ENCODE data around the gene CDH13. TPM values are rescaled to one million over a fixed set of nuclear protein-coding genes. Genes with fewer than 3 reads are reported as not detected.
"Not testable (repeated sequence)": the region's sequence is repeated elsewhere in the genome, so short reads cannot be mapped to it uniquely, and the experiment has no call there.

Gene CDH13
- total and polyA plus RNA-seq, 9 of the 15 experiments (the other 6 are each of a cell fraction or from before 2014, with no cell fraction given): 0.03 TPM; not detected in 8

DNA sequence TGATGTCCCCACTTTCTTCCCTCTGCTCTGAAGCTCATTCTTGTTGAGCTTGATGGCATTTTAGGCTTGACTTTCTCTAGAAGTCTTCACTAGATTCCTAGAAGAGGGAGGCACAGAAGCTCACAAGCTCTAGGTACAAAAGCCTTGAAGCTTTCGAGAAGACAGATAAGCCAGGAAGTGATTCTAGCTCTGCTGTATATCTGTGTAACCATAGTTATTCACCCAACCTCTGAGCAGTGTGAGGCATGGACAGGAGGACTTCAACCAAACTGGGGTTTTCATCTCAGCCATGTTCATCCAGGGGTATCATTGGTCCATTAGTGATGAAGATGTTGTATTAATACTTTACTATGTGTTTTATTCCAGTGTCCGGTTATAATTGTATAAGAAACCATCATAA, 299.7 kb downstream of the CDH13 start (continued):
- TF ChIP-seq, protein P1, sequence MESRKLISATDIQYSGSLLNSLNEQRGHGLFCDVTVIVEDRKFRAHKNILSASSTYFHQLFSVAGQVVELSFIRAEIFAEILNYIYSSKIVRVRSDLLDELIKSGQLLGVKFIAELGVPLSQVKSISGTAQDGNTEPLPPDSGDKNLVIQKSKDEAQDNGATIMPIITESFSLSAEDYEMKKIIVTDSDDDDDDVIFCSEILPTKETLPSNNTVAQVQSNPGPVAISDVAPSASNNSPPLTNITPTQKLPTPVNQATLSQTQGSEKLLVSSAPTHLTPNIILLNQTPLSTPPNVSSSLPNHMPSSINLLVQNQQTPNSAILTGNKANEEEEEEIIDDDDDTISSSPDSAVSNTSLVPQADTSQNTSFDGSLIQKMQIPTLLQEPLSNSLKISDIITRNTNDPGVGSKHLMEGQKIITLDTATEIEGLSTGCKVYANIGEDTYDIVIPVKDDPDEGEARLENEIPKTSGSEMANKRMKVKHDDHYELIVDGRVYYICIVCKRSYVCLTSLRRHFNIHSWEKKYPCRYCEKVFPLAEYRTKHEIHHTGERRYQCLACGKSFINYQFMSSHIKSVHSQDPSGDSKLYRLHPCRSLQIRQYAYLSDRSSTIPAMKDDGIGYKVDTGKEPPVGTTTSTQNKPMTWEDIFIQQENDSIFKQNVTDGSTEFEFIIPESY (CRISPR knock-in tag; IDR thresholded peaks at IDR 0.05): no peak
- TF ChIP-seq STAG1 (CRISPR knock-in tag; IDR thresholded peaks at IDR 0.05; ENCODE audit: borderline replicate concordance): no peak
- TF ChIP-seq COPS2 (conservative IDR thresholded peaks at IDR 0.05): no peak
- no peak for TF ChIP-seq ELF1 (tag; IDR thresholded peaks at IDR 0.05)
- TF ChIP-seq JUND (IDR thresholded peaks at IDR 0.05; ENCODE audit: borderline replicate concordance, low read depth, low read length): no peak
- TF ChIP-seq JUND (tag; IDR thresholded peaks at IDR 0.05; ENCODE audit: borderline replicate concordance, low read depth, low read length): no peak
- no peak for TF ChIP-seq BRD4 (IDR thresholded peaks at IDR 0.05)
- no peak for TF ChIP-seq ZNF140 (CRISPR knock-in tag; IDR thresholded peaks at IDR 0.05)
- no peak for TF ChIP-seq CSDE1 (IDR thresholded peaks at IDR 0.05)
- TF ChIP-seq FOXA1 (IDR thresholded peaks at IDR 0.05; ENCODE audit: borderline replicate concordance): no peak
- TF ChIP-seq ZNF695 (CRISPR knock-in tag; IDR thresholded peaks at IDR 0.05): no peak
- TF ChIP-seq, protein P2, sequence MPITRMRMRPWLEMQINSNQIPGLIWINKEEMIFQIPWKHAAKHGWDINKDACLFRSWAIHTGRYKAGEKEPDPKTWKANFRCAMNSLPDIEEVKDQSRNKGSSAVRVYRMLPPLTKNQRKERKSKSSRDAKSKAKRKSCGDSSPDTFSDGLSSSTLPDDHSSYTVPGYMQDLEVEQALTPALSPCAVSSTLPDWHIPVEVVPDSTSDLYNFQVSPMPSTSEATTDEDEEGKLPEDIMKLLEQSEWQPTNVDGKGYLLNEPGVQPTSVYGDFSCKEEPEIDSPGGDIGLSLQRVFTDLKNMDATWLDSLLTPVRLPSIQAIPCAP (CRISPR knock-in tag; IDR thresholded peaks at IDR 0.05; ENCODE audit: borderline replicate concordance): no peak

DNA sequence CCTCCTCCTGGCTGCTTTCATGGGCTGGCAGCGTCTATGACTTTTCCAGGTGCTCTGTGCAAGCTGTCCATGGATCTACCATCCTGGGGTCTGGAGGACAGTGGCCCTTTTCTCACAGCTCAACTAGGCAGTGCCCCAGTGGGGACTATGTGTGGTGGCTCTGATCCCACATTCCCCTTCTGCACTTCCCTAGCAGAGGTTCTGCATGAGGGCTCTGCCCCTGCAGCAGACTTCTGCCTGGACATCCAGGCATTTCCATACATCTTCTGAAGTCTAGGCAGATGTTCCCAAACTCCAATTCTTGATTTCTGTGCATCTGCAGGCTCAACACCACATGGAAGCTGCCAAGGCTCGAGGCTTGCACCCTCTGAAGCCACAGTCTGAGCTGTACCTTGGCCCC, 307.2 kb downstream of the CDH13 start:
- FAIRE-seq; DNase-seq (ENCODE audit: extremely low read depth in 1 of 4, low spot score in 3 of 4); intact Hi-C loops (cut with micrococcal nuclease); H4K20me1 ChIP-seq (replicated peaks; ENCODE audit: control insufficient read depth, insufficient read depth, low read length); H2AFZ ChIP-seq (ENCODE audit: low read depth, low read length); H3K27me3 ChIP-seq (ENCODE audit: control insufficient read depth in 2 of 2, insufficient read depth in 2 of 2, low read length in 2 of 2); H3K9ac ChIP-seq (ENCODE audit: insufficient read depth in 1 of 2, low read depth in 2 of 2, low read length in 2 of 2); CTCF ChIA-PET (ENCODE audit: low intra/inter-chr PET ratio); in situ Hi-C loops (cut with MboI); H3K27ac ChIP-seq (ENCODE audit: extremely low read depth, low read depth, low read length); H3K36me3 ChIP-seq (ENCODE audit: control insufficient read depth, insufficient read depth, low read length); H3K4me1 ChIP-seq (replicated peaks in 1 of 2; ENCODE audit: control insufficient read depth in 2 of 2, insufficient read depth in 2 of 2, low read length in 2 of 2); H3K9me1 ChIP-seq (ENCODE audit: control insufficient read depth, insufficient read depth, low read length); H3K79me2 ChIP-seq (ENCODE audit: control insufficient read depth, insufficient read depth, low read length); H3K9me3 ChIP-seq (replicated peaks; ENCODE audit: control insufficient read depth, insufficient read depth, low read depth, low read length); ATAC-seq; BruUV-seq (replicated peaks); H3K4me2 ChIP-seq (ENCODE audit: insufficient read depth, low read length); H3K4me3 ChIP-seq: not testable (repeated sequence)
- POLR2A ChIA-PET: interaction anchor here (1.0 kb wide), 1 partner anchor 9 kb away, joined by 3 read pairs; no protein-coding TSS in a partner anchor
- WGBS (ENCODE audit: insufficient coverage, low coverage, missing lambda C conversion rate): 0% methylated on average over 2 of the region's 2 CpGs

Data from K562 (cell line).